SW480 (cell line): ENCODE measurements around the gene TOX3.

Experiments
- DNase-seq: peaks from one replicate; pipeline ENCODE4 v3.0.0-alpha.2; 2016; ENCODE audit warnings: low spot score

TOX3 gene

DNA sequence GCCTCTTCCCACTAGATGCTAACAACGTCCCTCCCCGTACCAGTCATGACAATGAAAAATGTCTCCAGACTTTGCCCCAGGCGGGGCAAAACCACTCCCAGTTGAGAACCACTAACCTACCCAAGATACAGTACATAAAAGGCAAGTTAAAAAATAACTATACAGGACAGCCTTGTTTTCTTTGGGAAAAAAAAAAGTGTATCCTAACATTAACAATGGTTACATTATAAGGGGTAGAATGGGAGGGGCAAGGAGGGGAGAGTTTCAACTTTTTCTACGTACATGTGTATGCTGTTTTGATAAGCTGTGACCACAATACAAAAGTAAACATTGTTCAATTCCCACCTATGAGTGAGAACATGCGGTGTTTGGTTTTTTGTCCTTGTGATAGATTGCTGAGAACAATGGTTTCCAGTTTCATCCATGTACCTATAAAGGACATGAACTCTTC is 94.9 kb downstream of the TOX3 start:
- peak; percentile 92 for DNase-seq

DNA sequence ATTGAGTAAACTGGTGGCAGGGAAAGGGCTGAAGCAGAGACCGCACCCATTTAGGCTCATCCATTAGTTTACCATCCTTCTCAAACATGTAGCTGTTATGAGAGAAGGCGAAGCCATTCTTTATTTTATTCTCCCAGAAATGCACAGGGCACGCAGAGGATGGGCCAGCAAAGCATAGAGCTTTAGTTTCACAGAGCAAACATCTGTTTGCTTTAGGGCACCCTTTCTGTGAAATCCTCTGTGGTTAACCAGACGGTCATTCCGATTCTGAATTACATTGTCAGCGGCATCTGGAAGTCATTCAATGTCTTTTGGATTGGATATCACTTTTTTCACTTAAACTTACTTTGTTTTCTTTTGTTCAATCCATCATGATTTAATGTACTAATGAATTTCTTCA is 96.0 kb downstream of the TOX3 start:
- DNase-seq = peak; percentile 45

- DNase-seq = no peak
Observed at GRCh38 chr16:52450241-52450640, 96.7 kb downstream of the TOX3 start.

DNA sequence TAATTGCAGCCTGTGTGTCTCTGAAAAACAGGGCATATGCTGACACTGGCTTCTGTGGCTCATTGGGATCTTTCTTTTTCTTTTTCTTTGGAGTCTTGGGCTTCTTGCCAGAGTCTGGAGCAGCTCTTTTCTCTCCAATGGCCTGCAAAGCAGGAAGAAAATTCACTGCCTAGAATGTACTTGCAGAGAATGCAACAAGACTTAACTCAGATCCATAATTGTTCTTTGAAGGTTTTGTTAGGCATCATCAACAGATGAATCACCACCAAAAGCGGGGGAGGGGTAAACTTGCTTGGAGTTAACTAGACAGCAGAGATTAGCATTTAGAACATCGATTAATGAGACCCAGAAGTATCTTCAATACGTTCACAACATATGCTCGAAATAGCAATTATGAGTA is 100.9 kb downstream of the TOX3 start:
- peak; percentile 41 for DNase-seq

DNA sequence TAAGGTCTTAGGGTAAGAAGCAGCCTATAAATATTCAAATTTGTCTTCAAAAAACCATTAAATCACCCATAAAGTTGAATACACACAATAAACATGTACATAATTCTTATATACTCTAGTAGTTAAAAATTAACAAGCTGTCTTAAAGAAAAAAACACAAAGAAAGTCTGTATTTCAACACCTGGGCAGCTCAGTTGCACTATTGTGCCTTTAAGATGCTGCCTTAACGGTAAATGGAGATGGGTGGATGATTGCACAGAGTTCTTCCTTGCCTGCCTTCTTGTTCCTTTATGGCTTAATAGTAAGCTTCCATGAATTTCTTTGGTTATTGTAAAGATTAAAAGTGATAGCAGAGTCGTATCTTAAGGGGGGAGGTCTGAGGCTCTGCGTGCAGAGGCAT is 105.1 kb downstream of the TOX3 start:
- no peak for DNase-seq

GRCh38 chr16:52440248-52440647 is 106.7 kb downstream of the TOX3 start:
- no peak for DNase-seq

- no peak for DNase-seq
Observed at GRCh38 chr16:52439750-52440149, 107.2 kb downstream of the TOX3 start.

DNA sequence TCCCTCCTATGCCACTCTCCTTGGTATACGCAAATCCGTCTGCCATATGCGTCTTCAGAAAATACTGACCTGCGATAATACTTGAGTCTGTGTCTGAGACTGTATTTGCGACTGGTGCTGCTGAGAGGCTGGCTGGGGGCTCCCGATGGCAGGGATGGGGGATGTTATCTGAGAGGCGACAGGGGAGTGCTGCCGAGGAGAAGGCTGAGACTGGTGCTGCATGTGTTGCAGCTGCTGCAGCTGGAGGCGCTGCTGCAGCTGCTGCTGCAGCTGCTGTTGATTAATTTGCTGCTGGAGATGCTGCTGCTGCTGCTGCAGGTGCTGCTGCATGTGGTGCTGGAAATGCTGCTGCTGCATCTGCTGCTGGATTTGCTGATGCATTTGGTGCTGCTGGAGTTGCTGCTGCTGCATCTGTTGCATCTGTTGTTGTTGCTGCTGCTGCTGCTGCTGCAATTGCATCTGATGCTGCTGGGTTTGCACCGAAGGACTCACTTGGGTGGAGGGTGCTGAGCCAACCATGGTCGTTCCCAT is 107.7 kb downstream of the TOX3 start:
- DNase-seq = no peak

- no peak for DNase-seq
Observed at GRCh38 chr16:52437277-52437670, 109.7 kb downstream of the TOX3 start.

DNA sequence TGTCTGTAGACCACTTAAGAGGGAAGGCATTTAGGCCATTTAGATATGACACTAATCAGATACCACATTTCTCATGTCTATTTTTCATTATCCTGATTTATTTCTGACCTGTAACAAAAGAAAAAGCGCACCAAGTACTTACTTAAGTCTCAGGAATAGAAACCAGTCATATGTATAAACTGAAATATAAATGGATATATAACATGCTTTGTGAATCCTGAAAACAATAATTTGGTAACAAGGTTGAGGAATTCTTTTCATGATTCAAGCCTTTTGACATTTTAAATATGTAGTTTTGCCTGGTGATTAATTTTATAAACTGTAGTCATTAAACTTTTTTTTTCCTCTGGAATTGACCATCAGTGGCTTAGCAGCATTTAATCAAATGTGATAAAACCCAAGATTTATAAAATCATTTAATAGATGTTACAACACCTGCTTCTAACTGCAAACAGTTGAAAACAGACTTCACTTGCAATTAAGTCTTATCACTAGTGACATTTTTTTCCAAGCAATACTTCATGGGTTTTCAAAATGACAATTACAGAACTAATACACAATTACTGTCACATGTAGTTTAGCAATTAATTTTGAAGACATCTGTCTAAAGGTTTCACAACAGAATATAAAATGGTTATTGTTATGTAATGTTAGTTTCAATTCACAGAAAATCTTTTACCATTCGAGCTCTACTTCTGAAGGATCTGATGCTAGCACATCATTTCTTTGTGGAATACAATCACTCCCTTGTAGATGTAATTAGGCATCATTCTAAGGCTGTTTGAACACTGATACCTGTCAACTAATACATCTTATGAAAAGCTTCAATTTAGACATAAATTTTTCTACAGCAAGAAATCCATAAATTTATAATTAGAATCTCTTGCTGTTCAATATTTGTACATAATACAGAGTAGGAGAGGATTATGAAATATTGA is 110.3 kb downstream of the TOX3 start:
- no peak for DNase-seq

- no peak for DNase-seq
Observed at GRCh38 chr16:52434224-52434623, 112.7 kb downstream of the TOX3 start.

DNA sequence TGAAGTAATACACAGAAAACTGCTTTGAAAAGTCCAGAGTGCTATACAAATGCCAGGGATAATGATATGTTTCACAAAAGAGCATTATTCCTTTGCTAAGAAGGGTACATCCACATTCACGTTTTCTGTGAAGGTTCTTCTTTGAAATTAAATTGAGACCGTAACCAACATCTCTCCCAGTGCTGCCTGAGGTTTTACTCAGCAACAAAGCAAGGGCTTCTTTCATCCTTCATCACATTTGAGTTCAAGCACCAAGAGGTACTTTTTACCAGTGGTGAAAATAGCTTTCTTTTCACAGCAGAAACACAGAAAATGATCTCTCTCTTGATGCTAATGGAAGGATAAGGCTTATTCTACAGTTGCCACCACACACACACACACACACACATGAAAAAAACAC is 113.3 kb downstream of the TOX3 start:
- no peak for DNase-seq

DNA sequence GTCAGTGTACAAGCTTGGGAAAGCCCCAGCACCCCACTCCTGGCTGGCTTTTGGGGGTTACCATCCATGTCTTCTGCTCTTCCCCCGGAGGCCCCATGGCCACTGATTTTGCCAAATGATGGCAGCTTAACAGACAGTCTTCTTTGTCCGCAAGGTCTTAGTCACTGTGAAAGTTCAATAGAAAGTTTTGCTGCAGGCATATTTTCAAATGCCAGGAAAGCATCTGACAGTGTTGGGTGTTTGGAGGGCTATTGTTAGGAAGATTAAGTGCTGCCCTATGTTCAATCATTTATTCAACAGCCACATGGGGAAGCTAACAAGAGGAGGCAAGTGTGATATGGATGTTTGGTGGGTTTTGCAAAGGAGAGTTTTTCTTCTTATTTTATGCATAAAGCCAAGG is 122.4 kb downstream of the TOX3 start:
- DNase-seq = no peak

GRCh38 chr16:52422307-52422706 is 124.6 kb downstream of the TOX3 start:
- no peak for DNase-seq

- no peak for DNase-seq
Observed at GRCh38 chr16:52418201-52418600, 128.7 kb downstream of the TOX3 start.

- no peak for DNase-seq
Observed at GRCh38 chr16:52416888-52417287, 130.1 kb downstream of the TOX3 start.

DNA sequence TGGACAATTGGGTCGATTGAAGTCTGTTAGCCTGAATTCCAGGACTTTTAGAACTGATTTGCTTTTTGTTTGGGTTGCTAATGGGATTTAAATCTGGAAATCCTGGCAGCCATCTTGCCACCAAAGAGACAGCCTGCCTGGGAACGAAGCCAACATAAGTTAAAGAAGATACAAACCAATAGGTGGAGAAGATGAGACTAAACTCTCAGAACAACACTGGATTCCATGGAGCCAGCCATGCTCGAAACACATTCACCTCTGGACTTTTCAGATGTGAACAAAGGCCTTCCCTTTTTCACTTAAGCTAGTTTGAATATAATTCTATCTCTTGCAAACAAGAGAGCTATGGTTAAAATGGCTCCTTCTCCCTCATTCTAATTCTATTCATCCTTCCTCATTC is 135.9 kb downstream of the TOX3 start:
- DNase-seq = no peak

DNA sequence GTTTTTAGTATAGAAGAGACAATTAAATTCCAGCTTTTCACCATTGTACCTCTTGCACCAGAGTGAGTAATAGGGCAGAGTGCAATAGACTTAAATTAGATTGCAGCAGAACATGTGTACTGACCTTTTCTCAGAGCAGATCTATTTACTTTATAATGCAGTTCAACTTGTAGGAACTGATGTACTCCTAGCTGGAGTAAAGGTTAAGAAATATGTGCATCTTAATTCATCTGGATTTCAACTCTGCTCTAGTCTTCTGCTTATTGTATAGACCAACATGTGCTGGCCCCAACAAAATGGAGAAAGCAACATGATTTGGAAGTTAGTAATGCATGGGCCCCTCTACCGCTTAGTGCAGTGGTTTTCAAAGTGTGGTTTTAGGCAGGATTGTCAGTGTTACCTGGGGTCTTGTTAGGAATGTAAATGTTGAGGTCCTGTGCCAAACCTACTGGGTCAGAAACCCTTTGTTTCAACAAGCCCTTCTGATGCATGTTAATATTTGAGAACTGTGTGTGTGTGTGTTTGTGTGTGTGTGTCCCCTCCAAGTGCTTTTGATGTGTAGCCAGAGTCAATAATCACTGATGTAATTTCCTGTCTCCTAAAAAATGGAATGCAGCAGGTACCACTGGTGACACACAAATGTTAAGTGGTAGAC is 138.6 kb downstream of the TOX3 start:
- peak; percentile 80 for DNase-seq

DNA sequence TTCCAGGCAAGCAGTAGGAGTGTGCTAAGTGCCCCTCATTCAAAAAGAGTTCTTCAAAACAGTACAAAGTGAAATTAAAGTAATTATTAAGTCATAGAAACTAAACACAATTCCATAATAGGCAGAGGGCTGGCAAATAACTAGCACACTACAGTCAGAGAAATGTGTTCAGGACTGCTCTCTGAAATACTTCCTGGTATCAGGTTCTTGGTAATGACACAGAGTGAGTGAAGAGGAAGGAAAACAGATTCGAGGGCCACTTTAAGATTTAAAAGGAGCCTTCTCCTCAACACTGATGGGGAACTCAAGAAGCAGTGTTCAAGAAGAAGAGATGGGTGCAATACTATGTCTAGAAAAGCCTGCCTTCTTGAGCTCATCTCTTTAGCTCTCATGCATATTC is 139.2 kb downstream of the TOX3 start:
- DNase-seq = peak; percentile 6

- DNase-seq = no peak
Observed at GRCh38 chr16:52405441-52405840, 141.5 kb downstream of the TOX3 start.

DNA sequence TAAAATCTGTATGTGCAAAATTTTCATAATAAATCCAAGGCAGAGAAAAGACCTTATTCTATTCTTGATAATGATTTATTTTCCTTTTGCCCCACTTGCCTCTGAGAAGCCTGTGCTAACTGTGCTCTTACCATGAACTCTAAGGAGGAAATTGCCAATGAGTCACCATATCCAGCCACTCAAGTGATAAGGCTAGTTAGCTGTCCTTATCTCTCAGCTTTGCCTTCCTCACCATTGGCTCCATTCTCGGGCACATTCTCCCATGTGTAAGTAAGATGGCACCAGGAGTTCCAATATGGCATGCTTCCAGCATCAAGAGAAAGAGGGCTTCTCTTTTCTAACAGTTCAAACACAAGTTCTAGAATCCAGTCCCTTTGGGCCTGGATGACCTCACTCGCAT is 142.4 kb downstream of the TOX3 start:
- DNase-seq = no peak

GRCh38 chr16:52399116-52399515 is 147.8 kb downstream of the TOX3 start:
- no peak for DNase-seq

DNA sequence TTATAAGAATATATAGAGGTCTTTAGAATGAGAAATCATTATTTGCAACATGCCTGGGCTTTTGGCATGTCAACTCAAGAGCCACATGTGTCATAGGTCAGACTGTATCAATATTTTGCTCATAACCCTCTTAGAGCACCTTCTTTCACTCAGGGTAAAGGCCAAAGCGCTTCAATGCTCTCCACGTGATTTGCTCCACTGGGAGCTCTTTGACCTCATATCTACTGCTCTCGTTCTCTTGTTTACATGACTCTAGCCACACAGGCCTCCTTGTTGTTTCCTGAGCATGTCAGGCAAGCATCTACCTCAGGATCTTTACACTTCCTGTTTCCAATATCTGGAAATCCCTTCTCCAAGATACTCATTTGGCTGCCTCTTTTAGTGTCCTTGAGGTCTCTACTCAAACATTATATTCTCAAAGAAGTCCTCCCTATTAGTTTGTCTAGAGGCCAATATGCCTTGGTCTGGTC is 148.4 kb downstream of the TOX3 start:
- DNase-seq = no peak
